Activated T-cell treated with anti-CD3 and anti-CD28 coated beads, Interleukin-2, amount 50 U/mL, for 72 hours (primary cell): ENCODE measurements around the gene PSME3IP1. TPM values are rescaled to one million over a fixed set of nuclear protein-coding genes. Genes with fewer than 3 reads are reported as not detected.
A peak's percentile ranks its signal among the peaks of the same experiment; 100 is the strongest.
"Not testable (repeated sequence)": the region's sequence is repeated elsewhere in the genome, so short reads cannot be mapped to it uniquely, and the experiment has no call there.

Experiments
- ATAC-seq, 2 donors: fragments of 150-1000 bp; cut with Tn5 transposase; replicated peaks in 1 of 2; 2 replicates each; pipeline ENCODE4 v1.10.0; 2021; ENCODE audit warnings: moderate library complexity in 2 of 2, mild to moderate bottlenecking in 1 of 2
- DNase-seq, 2 donors: peaks; one replicate each; pipeline ENCODE4 v3.0.0; 2021 to 2022; ENCODE audit warnings: mixed read lengths in 1 of 2
- H3K27ac Mint-ChIP-seq: one replicate; pipeline ENCODE4 v1.8.0; 2022; ENCODE audit warnings: mild to moderate bottlenecking, moderate library complexity, mixed read lengths
- H3K27me3 Mint-ChIP-seq: one replicate; pipeline ENCODE4 v1.8.0; 2022; ENCODE audit warnings: low read depth, mixed read lengths
- H3K36me3 Mint-ChIP-seq, 2 donors: one replicate each; pipeline ENCODE4 v1.8.0; 2022; ENCODE audit warnings: mixed read lengths in 2 of 2, mild to moderate bottlenecking in 1 of 2; ENCODE audit not compliant: insufficient read depth in 2 of 2
- H3K4me1 Mint-ChIP-seq: one replicate; pipeline ENCODE4 v1.8.0; 2022; ENCODE audit warnings: low read depth, mixed read lengths
- H3K4me3 Mint-ChIP-seq, 2 donors: one replicate each; pipeline ENCODE4 v1.8.0; 2022; ENCODE audit warnings: mild to moderate bottlenecking in 2 of 2, mixed read lengths in 2 of 2, moderate library complexity in 2 of 2
- H3K9me3 Mint-ChIP-seq, 2 donors: one replicate each; pipeline ENCODE4 v1.8.0; 2022; ENCODE audit warnings: mixed read lengths in 2 of 2
- total RNA-seq, 2 donors: library from RNA; stranded (reverse); gene quantifications; one replicate each; pipeline ENCODE4 v1.2.3, GENCODE V29; 2022

Gene PSME3IP1
- total RNA-seq, 2 donors from 2014 or later, result 120 to 140 TPM

DNA sequence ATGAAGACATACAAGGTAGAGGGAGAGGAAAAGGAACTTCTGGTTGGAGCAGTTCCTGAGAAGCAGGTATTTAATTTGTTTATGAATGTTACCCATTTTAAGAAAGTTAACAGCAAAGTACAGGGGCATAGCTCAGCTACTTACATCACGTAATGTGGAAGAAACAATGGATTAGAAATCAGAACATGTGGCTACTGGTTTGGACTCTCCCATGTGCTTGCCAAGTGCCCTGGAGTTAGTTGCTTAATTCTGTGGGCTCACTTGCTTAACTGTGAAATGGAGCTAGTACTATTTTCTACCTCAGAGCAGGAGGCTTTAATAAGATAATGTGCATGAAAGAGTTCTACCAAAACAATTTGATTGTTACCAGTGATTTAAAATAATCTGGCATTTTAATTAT, 27.6 kb upstream of the PSME3IP1 start:
- Mint-ChIP-seq H3K4me3 (no peak overlapping the region), H3K27me3 (no peaks in the 10 kb centered on the region), H3K36me3 (peaks cover 31 to 50% of the 10 kb centered on the region in 2 donors), H3K4me1 (no peaks in the 10 kb centered on the region), H3K27ac (no peak overlapping the region), H3K9me3 (peaks cover 12 to 13% of the 10 kb centered on the region in 2 donors)
- DNase-seq (no peak), ATAC-seq (no peak)

GRCh38 chr16:57209780-57210179, 23.9 kb upstream of the PSME3IP1 start:
- H3K36me3 Mint-ChIP-seq, result peaks cover 13 to 23% of the 10 kb centered on the region in 2 donors
- no peaks in the 10 kb centered on the region for H3K9me3 Mint-ChIP-seq
- no peaks in the 10 kb centered on the region for H3K27me3 Mint-ChIP-seq
- H3K4me1 Mint-ChIP-seq, result no peaks in the 10 kb centered on the region
- H3K27ac Mint-ChIP-seq, result no peak overlapping the region
- no peak for ATAC-seq
- no peak for DNase-seq
- no peak overlapping the region for H3K4me3 Mint-ChIP-seq

GRCh38 chr16:57208926-57209325, 23.1 kb upstream of the PSME3IP1 start:
- DNase-seq (no peak), ATAC-seq (no peak)
- Mint-ChIP-seq H3K9me3 (no peaks in the 10 kb centered on the region), H3K27ac (no peak overlapping the region), H3K27me3 (no peaks in the 10 kb centered on the region), H3K36me3 (peaks cover 9 to 17% of the 10 kb centered on the region in 2 donors), H3K4me1 (no peaks in the 10 kb centered on the region), H3K4me3 (no peak overlapping the region)

- H3K27ac Mint-ChIP-seq, result no peak overlapping the region
- ATAC-seq (no peak), DNase-seq (no peak)
- H3K4me1 Mint-ChIP-seq, result no peaks in the 10 kb centered on the region
- no peaks in the 10 kb centered on the region for H3K9me3 Mint-ChIP-seq
- no peak overlapping the region for H3K4me3 Mint-ChIP-seq
- H3K36me3 Mint-ChIP-seq, result peaks cover 4 to 6% of the 10 kb centered on the region in 2 donors
- no peaks in the 10 kb centered on the region for H3K27me3 Mint-ChIP-seq
Observed at GRCh38 chr16:57204675-57205074, 18.8 kb upstream of the PSME3IP1 start.

DNA sequence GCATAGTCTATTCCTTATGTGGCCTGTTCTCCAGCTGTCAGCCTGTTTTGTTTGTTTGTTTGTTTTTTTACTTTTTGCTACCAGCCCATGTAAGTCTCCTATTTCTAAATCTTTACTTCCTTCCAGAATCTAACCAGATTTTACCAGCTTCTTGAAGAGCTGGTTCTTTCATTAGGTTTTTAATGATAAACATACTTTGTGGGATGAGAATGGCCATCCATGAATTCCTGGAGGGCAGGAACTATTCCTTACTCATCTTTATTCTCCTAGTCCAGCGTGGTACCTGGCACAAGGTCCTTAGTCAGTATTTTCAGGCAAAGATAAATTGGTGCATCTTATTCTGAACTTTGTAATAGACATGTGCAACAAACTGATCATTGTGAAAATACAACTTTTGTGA, 17.6 kb upstream of the PSME3IP1 start:
- DNase-seq (no peak), ATAC-seq (no peak)
- no peaks in the 10 kb centered on the region for H3K27me3 Mint-ChIP-seq
- H3K36me3 Mint-ChIP-seq, result peaks cover 4 to 6% of the 10 kb centered on the region in 2 donors
- no peak overlapping the region for H3K4me3 Mint-ChIP-seq
- no peaks in the 10 kb centered on the region for H3K9me3 Mint-ChIP-seq
- no peak overlapping the region for H3K27ac Mint-ChIP-seq
- H3K4me1 Mint-ChIP-seq, result no peaks in the 10 kb centered on the region

GRCh38 chr16:57202095-57202886, 16.5 kb upstream of the PSME3IP1 start:
- H3K4me3 Mint-ChIP-seq, result no peak overlapping the region
- no peak overlapping the region for H3K27ac Mint-ChIP-seq
- DNase-seq (no peak), ATAC-seq (no peak)
- H3K4me1 Mint-ChIP-seq, result no peaks in the 10 kb centered on the region
- peaks cover 0 to 6% of the 10 kb centered on the region in 2 donors for H3K36me3 Mint-ChIP-seq
- H3K27me3 Mint-ChIP-seq, result no peaks in the 10 kb centered on the region
- H3K9me3 Mint-ChIP-seq, result no peaks in the 10 kb centered on the region

GRCh38 chr16:57200926-57201325, 15.1 kb upstream of the PSME3IP1 start:
- H3K4me1 Mint-ChIP-seq, DNase-seq, H3K27me3 Mint-ChIP-seq, H3K36me3 Mint-ChIP-seq, ATAC-seq, H3K4me3 Mint-ChIP-seq, H3K27ac Mint-ChIP-seq, H3K9me3 Mint-ChIP-seq: not testable (repeated sequence)

DNA sequence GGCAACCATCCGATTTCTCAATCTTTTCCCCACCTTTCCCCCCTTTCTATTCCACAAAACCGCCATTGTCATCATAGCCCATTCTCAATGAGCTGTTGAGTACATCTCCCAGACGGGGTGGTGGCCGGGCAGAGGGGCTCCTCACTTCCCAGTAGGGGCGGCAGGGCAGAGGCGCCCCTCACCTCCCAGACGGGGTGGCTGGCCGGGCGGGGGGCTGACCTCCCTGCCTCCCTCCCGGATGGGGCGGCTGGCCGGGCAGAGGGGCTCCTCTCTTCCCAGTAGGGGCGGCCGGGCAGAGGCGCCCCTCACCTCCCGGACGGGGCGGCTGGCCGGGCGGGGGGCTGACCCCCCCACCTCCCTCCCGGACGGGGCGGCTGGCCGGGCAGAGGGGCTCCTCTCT, 14.5 kb upstream of the PSME3IP1 start:
- not testable (repeated sequence) for H3K4me1 Mint-ChIP-seq, H3K4me3 Mint-ChIP-seq, H3K9me3 Mint-ChIP-seq, H3K36me3 Mint-ChIP-seq, DNase-seq, H3K27me3 Mint-ChIP-seq, H3K27ac Mint-ChIP-seq, ATAC-seq

GRCh38 chr16:57196753-57197152, 10.9 kb upstream of the PSME3IP1 start:
- ATAC-seq (no peak), DNase-seq (no peak)
- H3K4me3 Mint-ChIP-seq, result no peak overlapping the region
- H3K27ac Mint-ChIP-seq, result no peak overlapping the region
- no peaks in the 10 kb centered on the region for H3K36me3 Mint-ChIP-seq
- H3K4me1 Mint-ChIP-seq, result peaks cover 29% of the 10 kb centered on the region
- H3K9me3 Mint-ChIP-seq, result no peaks in the 10 kb centered on the region
- no peaks in the 10 kb centered on the region for H3K27me3 Mint-ChIP-seq

DNA sequence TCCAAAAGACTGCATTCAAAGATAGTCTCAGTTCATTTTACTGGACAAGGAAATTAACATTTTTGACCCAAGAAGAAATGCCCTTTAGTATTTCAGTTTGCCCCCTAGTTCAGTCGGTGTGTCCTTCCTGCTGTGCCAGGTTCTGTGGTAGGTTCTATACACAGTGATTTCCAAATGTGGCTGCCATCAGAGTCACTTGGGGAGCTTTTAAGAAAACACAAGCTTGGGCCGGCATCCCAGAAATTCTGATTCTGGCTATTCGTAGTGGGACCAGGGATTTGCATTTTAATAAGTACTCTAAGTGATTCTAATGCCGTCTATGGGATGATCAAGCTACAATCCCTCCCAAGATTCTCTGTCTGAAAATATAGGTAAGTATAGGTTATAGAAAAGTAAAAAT, 10.4 kb upstream of the PSME3IP1 start:
- Mint-ChIP-seq H3K9me3 (no peaks in the 10 kb centered on the region), H3K36me3 (no peaks in the 10 kb centered on the region), H3K27me3 (no peaks in the 10 kb centered on the region), H3K4me3 (no peak overlapping the region), H3K27ac (no peak overlapping the region), H3K4me1 (peaks cover 32% of the 10 kb centered on the region)
- DNase-seq (no peak), ATAC-seq (no peak)

GRCh38 chr16:57194512-57194911, 8.7 kb upstream of the PSME3IP1 start:
- ATAC-seq (no peak), DNase-seq (no peak)
- Mint-ChIP-seq H3K4me3 (no peak overlapping the region), H3K27me3 (no peaks in the 10 kb centered on the region), H3K36me3 (no peaks in the 10 kb centered on the region), H3K27ac (peak overlapping the region; percentile 61), H3K4me1 (peaks cover 37% of the 10 kb centered on the region), H3K9me3 (no peaks in the 10 kb centered on the region)

DNA sequence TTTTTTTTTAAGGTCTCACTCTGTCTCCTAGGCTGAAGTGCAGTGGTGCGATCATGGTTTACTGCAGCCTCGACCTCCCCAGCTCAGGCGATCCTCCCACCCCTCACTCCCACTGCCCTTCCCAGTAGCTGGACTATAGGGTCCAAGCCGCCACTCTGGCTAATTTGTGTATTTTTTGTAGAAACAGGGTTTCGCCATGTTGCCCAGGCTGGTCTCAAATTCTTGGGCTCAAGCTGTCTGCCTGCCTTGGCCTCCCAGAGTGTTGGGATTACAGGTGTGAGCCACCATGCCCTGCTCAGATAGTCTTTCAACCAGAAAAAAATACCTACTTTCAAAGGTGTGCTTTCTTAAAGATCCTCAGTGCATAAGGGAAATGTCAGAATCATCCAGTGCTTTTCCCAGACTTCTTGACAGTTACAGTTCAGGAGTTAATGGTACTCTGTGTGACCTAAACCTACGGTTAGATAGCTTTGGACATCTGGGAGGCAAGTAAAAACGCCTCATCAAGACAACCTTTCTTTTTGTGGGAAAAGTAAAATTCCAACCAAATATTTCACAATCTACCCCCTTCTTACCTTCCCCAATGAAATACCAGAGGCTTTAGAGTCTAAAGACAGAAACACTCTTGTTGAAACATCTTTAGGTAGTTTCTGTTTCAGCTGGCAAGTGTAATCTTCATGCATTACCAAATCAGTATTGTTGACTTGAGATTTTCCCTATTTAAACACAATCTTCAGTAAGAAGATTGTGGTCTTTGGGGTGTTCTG, 7.1 kb upstream of the PSME3IP1 start:
- Mint-ChIP-seq H3K4me1 (peaks cover 49% of the 10 kb centered on the region), H3K27ac (peak overlapping the region; percentile 0), H3K36me3 (peaks cover 0 to 2% of the 10 kb centered on the region in 2 donors), H3K27me3 (no peaks in the 10 kb centered on the region), H3K9me3 (no peaks in the 10 kb centered on the region), H3K4me3 (peak overlapping the region in 1 of 2 donors; percentile 1)
- DNase-seq, result no peak
- ATAC-seq, result no peak

DNA sequence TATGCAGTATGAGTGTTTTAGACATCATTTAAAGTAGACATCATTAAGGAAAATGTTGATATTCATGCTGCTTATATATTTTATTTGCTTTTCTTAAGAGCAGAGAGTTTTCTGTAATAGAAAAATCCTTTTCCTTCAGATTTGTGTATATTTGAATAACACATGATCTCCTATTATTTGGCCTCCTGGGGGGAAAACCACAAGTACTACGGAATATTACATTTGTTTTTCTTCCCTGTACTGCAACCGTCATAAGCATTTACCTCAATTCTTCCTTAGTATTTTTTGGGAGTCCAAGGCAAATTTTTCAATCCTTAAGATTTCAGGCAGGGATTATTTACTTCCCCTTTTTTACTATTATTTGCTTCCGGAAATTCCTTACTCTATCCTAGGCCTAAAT, 6.3 kb upstream of the PSME3IP1 start:
- peaks cover 0 to 2% of the 10 kb centered on the region in 2 donors for H3K36me3 Mint-ChIP-seq
- DNase-seq (no peak), ATAC-seq (no peak)
- H3K9me3 Mint-ChIP-seq, result no peaks in the 10 kb centered on the region
- peaks cover 56% of the 10 kb centered on the region for H3K4me1 Mint-ChIP-seq
- no peak overlapping the region for H3K4me3 Mint-ChIP-seq
- no peak overlapping the region for H3K27ac Mint-ChIP-seq
- H3K27me3 Mint-ChIP-seq, result no peaks in the 10 kb centered on the region
